Upper lobe of left lung (tissue), 4 donors: ENCODE results near the gene SPATA2L.

Source experiments
- CTCF ChIP-seq, 6 experiments: fragments of 450-650 bp in 4 of 6; fragments of 200-600 bp in 2 of 6; sonication (generic) in 2 of 6; IDR thresholded peaks; one replicate each; pipeline ENCODE4 v1.5.1; 2016 to 2019; ENCODE audit warnings: antibody characterized with exemption in 6 of 6
- EP300 ChIP-seq, 4 donors: sonication (generic); formaldehyde crosslinking; IDR thresholded peaks; one replicate each; pipeline ENCODE4 v1.5.1; 2017; ENCODE audit warnings: antibody characterized with exemption in 4 of 4, control low read depth in 2 of 4
- POLR2A ChIP-seq, 4 donors: fragments of 450-650 bp; IDR thresholded peaks; one replicate each; pipeline ENCODE4 v1.5.1; 2016 to 2017; ENCODE audit warnings: antibody characterized with exemption in 4 of 4, mild to moderate bottlenecking in 2 of 4
- POLR2AphosphoS5 ChIP-seq, 2 donors: sonication (generic); formaldehyde crosslinking; IDR thresholded peaks; one replicate each; pipeline ENCODE4 v1.5.1; 2017; ENCODE audit warnings: antibody characterized with exemption in 2 of 2

GRCh38 chr16:89686520-89687091, 14.9 kb downstream of the SPATA2L start, which contains the start of gene CDK10:
- TF ChIP-seq POLR2AphosphoS5 (IDR thresholded peaks at IDR 0.05) (peak; percentile 68 to 83), CTCF (IDR thresholded peaks at IDR 0.05) (peak in 2 of 6 experiments; percentile 21 to 39), POLR2A (IDR thresholded peaks at IDR 0.05) (peak in 3 of 4 donors; percentile 23 to 92 (median 65)), EP300 (IDR thresholded peaks at IDR 0.05) (no peak)
